ENCODE results near the gene ITGB2.

The ITGB2 gene

GRCh38 chr21:44890961-44891541 lies 29.6 kb downstream of the ITGB2 start:
- DNase-seq (ENCODE audit: low read depth in 1 of 2, low spot score in 1 of 2) = no peak
- in situ Hi-C loops (cut with HindIII; ENCODE audit: low pct_unique_long_range_greater_than_20kb, low sequenced_read_pairs) = no loop called here
- TF ChIP-seq JUND (IDR thresholded peaks at IDR 0.05; ENCODE audit: low read depth) = no peak

GRCh38 chr21:44890338-44890931 lies 30.3 kb downstream of the ITGB2 start:
- TF ChIP-seq JUND (IDR thresholded peaks at IDR 0.05; ENCODE audit: low read depth) = no peak
- in situ Hi-C loops (cut with HindIII; ENCODE audit: low pct_unique_long_range_greater_than_20kb, low sequenced_read_pairs) = no loop called here
- DNase-seq (ENCODE audit: low read depth in 1 of 2, low spot score in 1 of 2) = no peak

- no peak for TF ChIP-seq JUND (IDR thresholded peaks at IDR 0.05; ENCODE audit: low read depth)
- DNase-seq (ENCODE audit: low read depth in 1 of 2, low spot score in 1 of 2) = no peak
- in situ Hi-C loops (cut with HindIII; ENCODE audit: low pct_unique_long_range_greater_than_20kb, low sequenced_read_pairs) = no loop called here
These were observed 30.9 kb downstream of the ITGB2 start for GRCh38 chr21:44889625-44890337.

- in situ Hi-C loops (cut with HindIII; ENCODE audit: low pct_unique_long_range_greater_than_20kb, low sequenced_read_pairs) = no loop called here
- no peak for DNase-seq (ENCODE audit: low read depth in 1 of 2, low spot score in 1 of 2)
- TF ChIP-seq JUND (IDR thresholded peaks at IDR 0.05; ENCODE audit: low read depth) = no peak
These were observed 31.8 kb downstream of the ITGB2 start for GRCh38 chr21:44888581-44889550.

GRCh38 chr21:44887807-44888580 lies 32.7 kb downstream of the ITGB2 start:
- DNase-seq (ENCODE audit: low read depth in 1 of 2, low spot score in 1 of 2) = no peak
- TF ChIP-seq JUND (IDR thresholded peaks at IDR 0.05; ENCODE audit: low read depth) = no peak
- in situ Hi-C loops (cut with HindIII; ENCODE audit: low pct_unique_long_range_greater_than_20kb, low sequenced_read_pairs) = no loop called here

- TF ChIP-seq JUND (IDR thresholded peaks at IDR 0.05; ENCODE audit: low read depth) = no peak
These were observed 33.4 kb downstream of the ITGB2 start for GRCh38 chr21:44887126-44887806.

GRCh38 chr21:44886113-44887075 lies 34.3 kb downstream of the ITGB2 start:
- DNase-seq (ENCODE audit: low read depth in 1 of 2, low spot score in 1 of 2) = no peak
- in situ Hi-C loops (cut with HindIII; ENCODE audit: low pct_unique_long_range_greater_than_20kb, low sequenced_read_pairs) = no loop called here
- no peak for TF ChIP-seq JUND (IDR thresholded peaks at IDR 0.05; ENCODE audit: low read depth)

More at GRCh38 chr21:44887126-44887806, 33.4 kb downstream of the ITGB2 start:
- in situ Hi-C loops (cut with HindIII; ENCODE audit: low pct_unique_long_range_greater_than_20kb, low sequenced_read_pairs) = no loop called here
- DNase-seq (ENCODE audit: low read depth in 1 of 2, low spot score in 1 of 2) = no peak

GRCh38 chr21:44885615-44886014 lies 35.1 kb downstream of the ITGB2 start:
- in situ Hi-C loops (cut with HindIII; ENCODE audit: low pct_unique_long_range_greater_than_20kb, low sequenced_read_pairs) = no loop called here
- DNase-seq (ENCODE audit: low read depth in 1 of 2, low spot score in 1 of 2) = no peak
- no peak for TF ChIP-seq JUND (IDR thresholded peaks at IDR 0.05; ENCODE audit: low read depth)

GRCh38 chr21:44884097-44884496 lies 36.6 kb downstream of the ITGB2 start:
- in situ Hi-C loops (cut with HindIII; ENCODE audit: low pct_unique_long_range_greater_than_20kb, low sequenced_read_pairs) = no loop called here

GRCh38 chr21:44883250-44883649 lies 37.4 kb downstream of the ITGB2 start:
- in situ Hi-C loops (cut with HindIII; ENCODE audit: low pct_unique_long_range_greater_than_20kb, low sequenced_read_pairs) = no loop called here
- no peak for DNase-seq (ENCODE audit: low read depth in 1 of 2, low spot score in 1 of 2)
- no peak for TF ChIP-seq JUND (IDR thresholded peaks at IDR 0.05; ENCODE audit: low read depth)

More at GRCh38 chr21:44884097-44884496, 36.6 kb downstream of the ITGB2 start:
- no peak for DNase-seq (ENCODE audit: low read depth in 1 of 2, low spot score in 1 of 2)
- no peak for TF ChIP-seq JUND (IDR thresholded peaks at IDR 0.05; ENCODE audit: low read depth)
